NCI-H2107 treated with DMSO at 0.1 percent for 48 hours (cell line): ENCODE data around the gene RABL3.
"Not testable (repeated sequence)": the region's sequence is repeated elsewhere in the genome, so short reads cannot be mapped to it uniquely, and the experiment has no call there.

Experiments used
- DNase-seq: peaks from one replicate; lab custom pipeline; 2025; ENCODE audit not compliant: unreplicated experiment; lab: John Stamatoyannopoulos, UW

The RABL3 gene

DNA sequence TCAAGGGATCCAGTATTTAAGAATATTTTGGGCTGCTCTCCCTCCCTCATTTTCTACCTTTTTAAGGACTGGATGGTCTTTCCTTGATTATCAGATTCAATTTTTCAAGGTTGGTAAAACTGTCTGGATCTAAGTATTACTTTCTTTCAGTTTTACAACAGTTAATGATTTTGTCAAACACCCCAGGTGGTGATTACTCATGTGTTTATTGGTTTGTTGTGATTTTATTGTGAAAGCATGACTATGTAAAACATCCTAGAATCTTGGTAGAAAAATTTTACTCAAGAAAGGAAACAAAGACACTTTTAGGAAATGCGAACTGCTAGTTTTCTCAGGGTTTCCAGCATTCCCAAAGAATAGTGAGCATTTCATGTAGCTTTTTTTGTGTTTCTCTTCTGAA, 7.5 kb upstream of the RABL3 start:
- no peak for DNase-seq

- no peak for DNase-seq
Observed at GRCh38 chr3:120745466-120745865, 3.1 kb upstream of the RABL3 start.

DNA sequence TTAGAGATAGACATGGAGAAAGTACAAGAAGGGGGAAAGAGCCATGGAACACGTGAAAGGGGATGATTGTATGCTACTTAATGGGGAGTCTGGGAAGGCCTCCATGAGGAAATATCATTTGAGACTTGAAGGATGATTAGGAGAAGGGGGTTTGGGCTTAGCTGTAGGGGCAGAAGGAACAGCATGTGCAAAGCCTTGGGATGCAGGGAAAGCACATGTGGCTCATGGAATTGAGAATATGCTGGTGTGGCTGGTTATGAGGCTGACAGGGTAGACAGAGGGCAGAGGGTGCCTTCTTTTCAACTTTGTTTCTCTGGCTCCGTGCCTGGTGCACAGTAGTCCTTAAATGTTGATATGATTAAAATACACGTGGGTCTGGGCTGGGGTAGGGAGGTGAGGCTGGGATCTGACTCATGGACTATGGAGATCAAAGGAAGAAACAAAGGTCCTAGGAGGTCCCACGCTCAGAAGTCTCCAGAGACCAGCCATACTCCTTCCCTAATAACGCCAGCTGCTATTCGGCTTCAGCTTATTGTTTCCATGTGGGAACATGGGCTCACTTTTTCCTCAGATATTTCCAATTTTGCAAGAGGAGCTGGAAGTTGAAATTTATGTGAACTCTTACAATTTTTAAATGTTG, 1.4 kb upstream of the RABL3 start:
- no peak for DNase-seq

GRCh38 chr3:120742849-120743365, 591 bp upstream of the RABL3 start:
- DNase-seq: peak; percentile 34

- DNase-seq: peak; percentile 45
Observed at GRCh38 chr3:120741837-120742197, 499 bp downstream of the RABL3 start.

- no peak for DNase-seq
Observed at GRCh38 chr3:120741320-120741719, 996 bp downstream of the RABL3 start.

DNA sequence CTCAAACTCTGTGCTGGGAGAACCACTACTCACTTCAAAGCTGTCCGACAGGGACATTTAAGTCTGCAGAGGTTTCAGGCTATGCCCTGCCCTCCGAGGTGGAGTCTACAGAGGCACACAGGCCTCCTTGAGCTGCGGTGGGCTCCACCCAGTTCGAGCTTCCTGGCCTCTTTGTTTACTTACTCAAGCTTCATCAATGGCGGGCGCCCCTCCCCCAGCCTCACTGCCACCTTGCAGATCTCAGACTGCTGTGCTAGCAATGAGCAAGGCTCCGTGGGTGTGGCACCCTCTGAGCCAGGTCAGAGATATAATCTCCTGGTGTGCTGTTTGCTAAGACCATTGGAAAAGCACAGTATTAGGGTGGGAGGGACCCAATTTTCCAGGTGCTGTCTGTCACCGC, 4.3 kb downstream of the RABL3 start:
- DNase-seq: not testable (repeated sequence)

- no peak for DNase-seq
Observed at GRCh38 chr3:120730576-120731542, 11.5 kb downstream of the RABL3 start.

DNA sequence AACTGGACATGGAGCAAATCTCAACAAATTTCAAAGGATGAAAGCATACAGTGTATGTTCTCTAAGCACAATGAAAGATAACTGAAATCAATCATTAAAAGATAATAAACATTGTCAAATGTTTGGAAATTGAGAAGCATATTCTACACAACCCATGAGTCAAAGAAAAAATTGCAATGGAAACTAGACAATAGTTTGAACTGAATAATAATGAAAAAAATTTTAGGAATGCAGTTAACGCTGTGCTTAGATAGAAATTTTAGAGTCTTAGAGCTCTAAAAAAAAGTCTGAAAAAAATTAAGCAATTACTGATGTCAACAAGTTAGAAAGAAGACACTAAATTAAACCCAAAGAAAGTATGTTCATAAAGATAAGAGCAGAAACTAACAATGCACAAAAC, 15.5 kb downstream of the RABL3 start:
- DNase-seq: no peak

- not testable (repeated sequence) for DNase-seq
Observed at GRCh38 chr3:120719167-120719834, 23.0 kb downstream of the RABL3 start.

- no peak for DNase-seq
Observed at GRCh38 chr3:120713262-120713661, 29.1 kb downstream of the RABL3 start.

- no peak for DNase-seq
Observed at GRCh38 chr3:120710369-120710768, 31.9 kb downstream of the RABL3 start.

DNA sequence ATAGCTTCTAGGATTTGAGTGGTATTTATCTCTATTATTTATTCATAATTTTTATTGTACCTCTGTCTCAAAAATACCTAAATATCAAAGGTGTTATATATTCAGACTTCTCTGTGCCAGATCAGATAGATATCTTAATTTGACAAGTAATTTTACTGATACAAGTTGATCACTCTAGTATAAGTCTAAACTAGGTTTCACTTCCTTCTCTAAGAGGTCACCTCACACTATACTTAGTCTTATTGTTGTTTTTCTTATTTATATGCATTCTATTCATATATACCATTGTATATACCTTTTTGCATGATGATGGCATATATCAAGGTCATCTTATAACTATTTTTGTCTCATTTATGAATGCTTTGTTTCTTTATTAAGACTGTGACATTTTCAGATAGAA, 33.9 kb downstream of the RABL3 start:
- DNase-seq: no peak

DNA sequence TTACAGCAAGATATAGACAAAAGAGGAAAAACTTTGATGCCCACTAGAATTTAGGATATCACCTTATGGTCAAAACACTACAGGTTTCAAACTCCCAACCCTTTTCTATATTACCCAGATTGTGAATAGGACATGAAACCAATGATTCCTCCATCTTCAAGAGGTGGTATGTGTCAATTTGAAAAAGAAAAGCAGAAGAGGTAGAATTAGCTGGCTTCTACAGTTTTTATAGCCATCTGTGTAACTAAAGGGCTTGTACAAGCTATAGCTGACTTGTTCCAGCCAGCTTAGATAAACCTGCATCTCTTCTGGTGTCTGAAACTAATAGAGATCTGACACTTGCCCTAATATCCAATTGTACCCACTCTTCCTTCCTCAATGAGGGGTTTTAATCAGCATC, 35.4 kb downstream of the RABL3 start:
- DNase-seq: no peak

DNA sequence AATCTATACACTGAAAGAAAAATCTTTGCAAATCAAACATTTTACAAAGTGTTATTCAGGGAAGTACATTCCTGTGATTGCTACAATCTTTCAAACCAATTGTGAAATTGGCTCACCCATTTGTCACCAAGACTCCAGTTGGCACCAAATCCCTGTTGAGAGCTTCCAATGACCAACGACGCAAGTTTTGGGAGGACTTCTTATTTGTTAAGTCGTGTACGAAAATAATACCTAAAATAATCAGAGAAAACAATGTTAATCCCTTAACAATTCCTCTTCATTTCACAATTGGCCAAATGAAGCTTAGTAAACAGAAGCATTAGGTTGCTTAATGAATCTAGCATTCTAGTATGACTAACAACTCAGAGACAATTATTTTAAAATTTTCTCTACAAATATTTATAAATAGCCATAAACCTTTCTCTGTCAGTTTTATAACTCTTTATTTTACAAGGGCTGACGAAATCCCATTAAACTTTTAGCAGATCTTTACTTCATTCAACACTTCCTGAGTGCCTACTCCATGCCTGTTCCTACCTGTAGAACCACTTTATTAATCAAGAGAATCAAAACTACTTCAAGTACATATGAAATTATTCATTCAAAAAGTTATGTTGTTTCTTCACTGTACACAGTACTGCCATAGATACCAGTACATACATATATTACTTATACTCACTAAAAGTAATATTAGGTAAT, 36.3 kb downstream of the RABL3 start:
- DNase-seq: no peak

DNA sequence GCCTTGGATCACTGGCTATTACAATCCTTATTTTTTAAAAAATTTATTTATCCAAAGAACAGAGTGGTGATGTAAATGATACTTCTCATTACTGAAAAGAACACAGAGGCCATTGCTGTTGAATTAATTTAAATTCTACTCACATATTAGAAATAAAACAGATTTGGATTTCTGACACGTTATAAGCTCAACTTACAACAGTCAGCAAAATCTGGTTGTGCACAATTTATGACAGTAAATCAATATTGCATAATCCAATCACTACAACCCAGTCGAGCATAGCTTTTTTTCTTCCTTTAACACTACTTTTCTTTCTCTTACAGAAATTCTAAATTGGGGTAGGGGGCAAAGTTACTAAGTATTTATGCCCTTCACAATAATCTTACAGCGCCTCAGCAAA, 43.0 kb downstream of the RABL3 start:
- DNase-seq: no peak

DNA sequence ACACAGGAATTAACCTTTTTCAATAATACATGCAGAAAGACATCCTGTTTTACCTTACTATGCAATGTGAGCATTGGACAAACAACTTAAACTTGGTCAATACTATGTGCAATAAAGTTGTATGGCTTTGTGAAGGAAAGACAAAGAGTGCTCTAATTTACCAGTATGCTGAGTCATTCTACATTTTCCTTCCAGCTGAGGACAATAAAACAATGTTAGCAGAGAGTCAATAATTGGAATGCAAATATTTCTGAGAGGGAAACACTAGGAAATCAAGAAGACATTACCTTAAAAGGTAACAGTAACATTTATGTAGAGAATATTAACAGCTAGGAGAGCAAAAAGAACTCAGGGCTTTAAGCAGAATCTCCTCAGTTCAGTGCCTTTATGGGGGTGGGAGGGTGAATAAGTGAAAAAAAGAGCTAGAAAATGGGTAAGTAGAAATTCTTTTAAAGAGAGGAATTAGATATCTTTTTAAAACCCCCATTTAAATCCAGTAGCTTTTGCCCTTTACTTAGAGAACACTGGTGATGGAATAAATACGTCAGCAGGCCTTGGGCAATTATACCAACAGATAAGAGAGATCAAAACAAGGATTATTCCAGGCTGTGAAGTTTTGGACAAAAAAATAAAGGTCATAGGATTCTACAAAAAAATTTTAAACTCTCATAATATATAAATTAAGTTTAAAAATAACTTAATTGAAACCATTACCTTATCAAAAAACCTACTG, 48.7 kb downstream of the RABL3 start:
- DNase-seq: no peak

DNA sequence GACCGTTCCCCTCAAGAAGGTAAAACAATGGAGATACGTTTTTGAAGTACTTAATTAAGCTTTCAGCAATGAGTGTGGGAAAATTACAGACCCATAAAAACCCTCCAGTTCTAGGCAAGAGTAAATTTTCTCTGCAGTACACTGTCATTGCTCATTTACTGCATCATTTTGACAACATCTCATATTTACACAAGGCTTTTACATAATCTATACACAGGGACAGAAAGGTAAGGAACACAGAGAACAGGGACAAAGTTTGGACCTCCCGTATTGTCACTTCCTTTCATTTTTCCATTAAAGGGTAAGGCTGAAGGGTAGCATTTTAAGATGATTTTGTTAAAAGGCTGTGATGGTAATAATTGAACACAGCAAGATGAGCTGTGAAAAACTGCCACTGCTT, 52.9 kb downstream of the RABL3 start:
- no peak for DNase-seq

DNA sequence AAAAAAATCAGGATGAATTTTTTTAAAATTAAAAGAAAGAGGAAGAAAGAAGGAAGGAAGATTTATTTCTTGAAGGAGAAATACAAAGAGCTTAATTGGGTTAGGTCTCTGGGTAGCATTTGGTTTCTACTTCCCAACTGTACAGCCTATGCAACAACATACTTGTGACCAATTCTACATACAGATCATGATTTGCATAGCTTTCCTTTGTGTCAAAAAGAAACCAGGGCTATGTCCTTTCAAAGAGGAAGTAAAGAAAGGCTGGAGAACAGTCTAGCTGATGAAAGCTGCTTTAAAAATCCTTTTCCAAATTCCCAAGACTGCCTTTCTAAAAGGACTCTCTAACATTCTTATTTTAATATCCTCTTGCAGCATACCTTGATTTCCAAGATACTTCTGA, 54.2 kb downstream of the RABL3 start:
- DNase-seq: no peak

DNA sequence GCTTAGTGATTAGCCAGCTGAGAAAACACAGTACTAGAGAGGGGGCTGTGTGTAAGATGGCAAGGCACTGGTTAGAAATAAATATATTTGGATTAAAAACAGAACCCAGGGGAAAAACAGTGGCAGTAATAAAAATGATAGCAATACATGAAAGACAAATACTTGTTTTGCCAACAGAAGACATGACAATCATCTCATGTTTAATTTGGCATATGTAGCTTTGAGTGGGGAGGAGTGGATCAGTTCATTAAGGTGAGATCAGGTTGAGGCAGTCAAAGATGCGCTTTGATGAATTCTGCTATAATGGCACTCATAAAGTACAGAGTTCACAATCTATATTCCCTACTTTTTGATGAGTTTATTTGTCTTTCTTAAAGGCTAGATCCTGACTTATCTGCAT, 56.9 kb downstream of the RABL3 start:
- no peak for DNase-seq
